HFFc6 (cell line): ENCODE results near the gene ANKRD13A. TPM values are rescaled to one million over a fixed set of nuclear protein-coding genes. Genes with fewer than 3 reads are reported as not detected.
A peak's percentile ranks its signal among the peaks of the same experiment; 100 is the strongest.

Source experiments
- DNase-seq: peaks from one replicate; pipeline ENCODE4 v3.0.0-alpha.2; 2018
- H3K27ac Mint-ChIP-seq: 2 replicates; pipeline ENCODE4 v1.8.0; 2020; ENCODE audit warnings: mild to moderate bottlenecking, mixed read lengths
- H3K27me3 Mint-ChIP-seq: 2 replicates; pipeline ENCODE4 v1.8.0; 2021; ENCODE audit warnings: mild to moderate bottlenecking, moderate library complexity, mixed read lengths; ENCODE audit not compliant: insufficient read depth
- H3K36me3 Mint-ChIP-seq: 2 replicates; pipeline ENCODE4 v1.8.0; 2021; ENCODE audit warnings: low read depth, mixed read lengths
- H3K4me1 Mint-ChIP-seq: 2 replicates; pipeline ENCODE4 v1.8.0; 2020; ENCODE audit warnings: low read depth, mixed read lengths
- H3K4me3 Mint-ChIP-seq: 2 replicates; pipeline ENCODE4 v1.8.0; 2020; ENCODE audit warnings: mild to moderate bottlenecking, moderate library complexity, mixed read lengths
- H3K9me3 Mint-ChIP-seq: 2 replicates; pipeline ENCODE4 v1.8.0; 2020; ENCODE audit warnings: mild to moderate bottlenecking, mixed read lengths
- total RNA-seq, 6 experiments: library from RNA; stranded (reverse); fragmentation: NEBNext Ultra II Directional; extraction: Animal tissue kit (Norgen Biotek cat#: 25700); gene quantifications; 2 replicates in 1 of 6; 3 replicates in 5 of 6; pipeline ENCODE4 v1.2.3, GENCODE V29; 2021
- TF ChIP-seq, protein P1 (sequence below): fragments of 200-600 bp; sonication (generic); IDR thresholded peaks from 2 replicates; pipeline ENCODE4 v1.5.0; 2021; ENCODE audit warnings: antibody characterized with exemption, mild to moderate bottlenecking

The ANKRD13A gene
- total RNA-seq, 6 experiments from 2014 or later, result 133 to 150 (median 146) TPM

DNA sequence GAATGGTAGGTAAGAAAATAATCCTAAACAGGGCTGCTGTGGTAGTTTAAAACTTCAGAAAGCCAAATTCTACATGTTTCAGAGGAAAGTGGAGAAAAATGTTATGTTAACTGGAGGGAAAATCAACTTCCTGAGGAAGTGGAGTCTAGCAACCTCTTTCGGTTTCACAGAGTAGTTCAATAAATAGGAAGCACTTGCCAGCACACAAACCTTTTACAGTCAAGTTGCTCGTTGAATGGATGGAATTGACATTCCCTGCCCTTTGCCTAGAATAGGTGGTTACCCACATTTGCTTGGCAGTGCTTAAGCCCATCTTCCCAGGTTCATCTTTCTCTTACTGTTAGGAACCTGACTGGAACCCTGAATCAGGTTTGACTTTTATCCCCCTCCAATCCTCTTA is 15.9 kb downstream of the ANKRD13A start:
- no peak overlapping the region for H3K27ac Mint-ChIP-seq
- no peak overlapping the region for H3K4me3 Mint-ChIP-seq
- TF ChIP-seq, protein P1, sequence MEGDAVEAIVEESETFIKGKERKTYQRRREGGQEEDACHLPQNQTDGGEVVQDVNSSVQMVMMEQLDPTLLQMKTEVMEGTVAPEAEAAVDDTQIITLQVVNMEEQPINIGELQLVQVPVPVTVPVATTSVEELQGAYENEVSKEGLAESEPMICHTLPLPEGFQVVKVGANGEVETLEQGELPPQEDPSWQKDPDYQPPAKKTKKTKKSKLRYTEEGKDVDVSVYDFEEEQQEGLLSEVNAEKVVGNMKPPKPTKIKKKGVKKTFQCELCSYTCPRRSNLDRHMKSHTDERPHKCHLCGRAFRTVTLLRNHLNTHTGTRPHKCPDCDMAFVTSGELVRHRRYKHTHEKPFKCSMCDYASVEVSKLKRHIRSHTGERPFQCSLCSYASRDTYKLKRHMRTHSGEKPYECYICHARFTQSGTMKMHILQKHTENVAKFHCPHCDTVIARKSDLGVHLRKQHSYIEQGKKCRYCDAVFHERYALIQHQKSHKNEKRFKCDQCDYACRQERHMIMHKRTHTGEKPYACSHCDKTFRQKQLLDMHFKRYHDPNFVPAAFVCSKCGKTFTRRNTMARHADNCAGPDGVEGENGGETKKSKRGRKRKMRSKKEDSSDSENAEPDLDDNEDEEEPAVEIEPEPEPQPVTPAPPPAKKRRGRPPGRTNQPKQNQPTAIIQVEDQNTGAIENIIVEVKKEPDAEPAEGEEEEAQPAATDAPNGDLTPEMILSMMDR, result no peak
- H3K36me3 Mint-ChIP-seq, result peaks cover 39% of the 10 kb centered on the region
- DNase-seq, result no peak
- H3K27me3 Mint-ChIP-seq, result no peaks in the 10 kb centered on the region
- H3K9me3 Mint-ChIP-seq, result no peaks in the 10 kb centered on the region
- H3K4me1 Mint-ChIP-seq, result peaks cover 32% of the 10 kb centered on the region

DNA sequence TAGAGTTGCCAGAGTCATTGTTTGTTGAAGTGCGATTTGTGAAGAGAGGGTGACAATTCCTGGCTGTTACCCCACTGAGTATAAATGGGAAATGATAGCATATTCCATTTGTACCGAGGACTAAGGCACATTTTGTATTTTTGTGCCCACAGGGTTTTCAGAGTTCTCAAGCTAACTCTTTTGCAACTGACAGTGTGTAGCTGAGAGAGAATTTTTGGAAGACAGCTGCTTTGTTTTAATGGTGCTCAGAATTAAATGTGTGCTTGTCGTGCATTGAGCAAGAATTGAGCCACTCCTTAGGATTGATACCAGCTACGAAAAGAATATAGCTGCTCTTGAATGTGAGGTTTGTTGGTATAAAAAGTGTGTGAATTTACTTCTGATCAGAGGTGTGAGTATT is 21.7 kb downstream of the ANKRD13A start:
- peak overlapping the region; percentile 27; the same call in 1 of the 2 replicates for H3K27ac Mint-ChIP-seq
- H3K9me3 Mint-ChIP-seq, result no peaks in the 10 kb centered on the region
- no peak for DNase-seq
- H3K36me3 Mint-ChIP-seq, result peaks cover 49% of the 10 kb centered on the region
- no peaks in the 10 kb centered on the region for H3K27me3 Mint-ChIP-seq
- H3K4me1 Mint-ChIP-seq, result peaks cover 54% of the 10 kb centered on the region
- H3K4me3 Mint-ChIP-seq, result no peak overlapping the region
- TF ChIP-seq, protein P1, result no peak

DNA sequence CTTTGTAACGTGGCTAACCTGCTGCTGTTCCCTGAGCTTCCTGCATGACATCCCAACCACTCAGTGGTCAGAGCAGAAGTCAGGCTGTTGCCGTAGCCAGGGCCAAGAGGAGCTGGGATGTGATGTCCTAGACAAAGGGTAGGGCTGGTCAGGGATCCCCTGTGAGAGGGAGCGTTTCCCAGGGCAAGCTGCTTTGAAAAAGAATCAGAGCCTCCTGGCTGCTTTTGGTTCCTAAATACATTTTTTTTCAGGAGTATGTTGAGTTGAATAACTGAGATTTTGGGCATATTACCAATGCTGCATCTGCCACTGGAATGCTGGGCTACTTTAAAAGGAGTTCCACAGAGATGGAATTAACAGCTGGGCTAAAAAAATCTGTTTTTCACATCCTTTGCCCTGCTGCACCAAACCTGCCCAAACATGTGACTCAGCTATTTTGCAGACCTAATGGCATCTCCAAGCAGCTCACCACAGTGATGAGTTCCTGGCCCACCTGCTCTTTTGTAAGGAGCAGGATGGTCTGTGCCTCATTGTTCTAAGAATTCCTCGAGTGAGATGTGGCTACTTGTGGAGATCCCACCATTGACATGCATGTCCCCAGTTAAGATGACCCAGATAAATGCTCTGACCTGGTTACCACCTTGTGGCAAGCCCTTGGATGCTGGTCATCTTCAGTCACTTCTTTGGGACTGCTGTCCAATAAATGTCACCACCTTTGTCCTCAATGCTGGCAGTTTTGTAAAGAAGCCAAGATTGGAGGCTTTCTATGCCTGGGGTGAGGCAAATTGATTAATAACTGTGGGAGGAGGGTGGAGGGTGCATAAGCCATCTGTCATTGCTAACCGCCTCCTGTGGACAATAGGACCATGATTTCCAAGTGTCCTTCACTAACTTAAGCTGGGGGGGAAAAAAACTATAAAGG is 24.1 kb downstream of the ANKRD13A start:
- peaks cover 63% of the 10 kb centered on the region for H3K36me3 Mint-ChIP-seq
- H3K9me3 Mint-ChIP-seq, result no peaks in the 10 kb centered on the region
- peaks cover under 1% of the 10 kb centered on the region; the same call in 1 of the 2 replicates for H3K27me3 Mint-ChIP-seq
- H3K27ac Mint-ChIP-seq, result peak overlapping the region; percentile 89
- H3K4me1 Mint-ChIP-seq, result peaks cover 72% of the 10 kb centered on the region
- H3K4me3 Mint-ChIP-seq, result peak overlapping the region; percentile 65
- TF ChIP-seq, protein P1, result no peak
- DNase-seq, result peak; percentile 46

DNA sequence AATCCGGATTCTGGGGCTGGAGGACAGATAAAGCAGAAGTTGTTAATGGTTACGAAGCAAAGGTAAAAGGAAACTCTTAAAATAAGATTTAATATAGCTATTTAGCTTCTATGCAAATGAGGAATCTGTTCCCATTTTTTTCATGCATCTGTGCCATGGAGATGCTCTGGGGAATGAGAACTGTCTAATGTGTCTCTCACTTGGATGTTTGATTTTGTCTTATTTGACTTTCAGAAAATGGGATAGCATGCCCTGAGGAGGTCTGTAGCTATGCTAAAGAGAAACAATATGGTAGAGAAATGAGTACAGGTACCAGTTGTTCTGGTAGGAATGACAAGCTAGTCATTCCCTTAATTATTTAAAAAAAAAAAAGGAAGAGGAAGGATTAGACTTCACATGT is 24.8 kb downstream of the ANKRD13A start:
- Mint-ChIP-seq H3K27me3 (peaks cover 2% of the 10 kb centered on the region; the same call in 1 of the 2 replicates), H3K27ac (peak overlapping the region; percentile 89), H3K36me3 (peaks cover 60% of the 10 kb centered on the region), H3K4me3 (peak overlapping the region; percentile 65), H3K4me1 (peaks cover 72% of the 10 kb centered on the region), H3K9me3 (no peaks in the 10 kb centered on the region)
- DNase-seq, result no peak
- TF ChIP-seq, protein P1, result no peak

DNA sequence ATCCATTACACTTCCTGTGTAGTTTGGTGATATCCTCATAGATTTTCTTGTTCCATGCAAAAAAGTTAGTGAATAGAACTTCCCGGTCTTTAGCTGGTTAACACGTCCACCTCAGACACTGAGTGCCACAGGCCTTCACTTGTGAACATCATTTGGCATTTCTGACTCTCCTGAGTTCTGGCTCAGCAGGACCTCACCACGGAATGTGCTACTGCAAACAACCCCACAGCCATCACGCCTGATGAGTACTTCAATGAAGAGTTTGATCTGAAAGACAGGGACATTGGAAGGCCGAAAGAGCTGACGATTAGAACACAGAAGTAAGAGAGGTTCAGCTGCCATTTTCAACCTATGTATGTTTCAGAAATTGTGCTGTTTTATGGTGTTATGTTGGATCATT is 29.1 kb downstream of the ANKRD13A start:
- H3K27me3 Mint-ChIP-seq, result peaks cover 2% of the 10 kb centered on the region; the same call in 1 of the 2 replicates
- peaks cover 49% of the 10 kb centered on the region for H3K36me3 Mint-ChIP-seq
- H3K27ac Mint-ChIP-seq, result peak overlapping the region; percentile 42; the same call in 1 of the 2 replicates
- peaks cover 52% of the 10 kb centered on the region for H3K4me1 Mint-ChIP-seq
- H3K4me3 Mint-ChIP-seq, result no peak overlapping the region
- TF ChIP-seq, protein P1, result no peak
- no peak for DNase-seq
- H3K9me3 Mint-ChIP-seq, result no peaks in the 10 kb centered on the region
